Dedifferentiated amniotic fluid mesenchymal stem cell (primary cell): ENCODE data around the gene MSMO1.
"Not testable (repeated sequence)": the region's sequence is repeated elsewhere in the genome, so short reads cannot be mapped to it uniquely, and the experiment has no call there.

ENCODE experiments used
- DNase-seq: peaks from one replicate; pipeline ENCODE4 v3.0.0-alpha.2; 2016; ENCODE audit errors: extremely low spot score

Gene MSMO1

GRCh38 chr4:165324236-165324917 is 3.1 kb upstream of the MSMO1 start:
- no peak for DNase-seq

DNA sequence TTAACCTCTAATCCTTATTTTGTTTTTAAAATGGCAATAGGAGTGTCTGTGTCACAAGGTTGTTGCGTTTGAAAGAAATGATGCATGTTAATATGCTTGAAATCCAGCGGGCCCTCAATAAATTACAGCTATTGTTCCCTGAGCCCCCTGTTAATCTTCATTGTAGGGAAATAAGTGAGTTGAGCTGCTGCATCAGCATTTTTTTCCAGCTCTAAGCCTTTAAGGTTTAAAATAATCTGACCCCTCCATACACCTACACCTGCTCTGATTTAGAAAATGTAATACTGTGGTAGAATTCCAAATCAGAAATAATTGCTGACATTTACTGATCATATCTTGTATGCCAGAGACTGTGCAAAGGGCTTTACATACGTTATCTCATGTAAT is 2.6 kb upstream of the MSMO1 start:
- DNase-seq, result no peak

DNA sequence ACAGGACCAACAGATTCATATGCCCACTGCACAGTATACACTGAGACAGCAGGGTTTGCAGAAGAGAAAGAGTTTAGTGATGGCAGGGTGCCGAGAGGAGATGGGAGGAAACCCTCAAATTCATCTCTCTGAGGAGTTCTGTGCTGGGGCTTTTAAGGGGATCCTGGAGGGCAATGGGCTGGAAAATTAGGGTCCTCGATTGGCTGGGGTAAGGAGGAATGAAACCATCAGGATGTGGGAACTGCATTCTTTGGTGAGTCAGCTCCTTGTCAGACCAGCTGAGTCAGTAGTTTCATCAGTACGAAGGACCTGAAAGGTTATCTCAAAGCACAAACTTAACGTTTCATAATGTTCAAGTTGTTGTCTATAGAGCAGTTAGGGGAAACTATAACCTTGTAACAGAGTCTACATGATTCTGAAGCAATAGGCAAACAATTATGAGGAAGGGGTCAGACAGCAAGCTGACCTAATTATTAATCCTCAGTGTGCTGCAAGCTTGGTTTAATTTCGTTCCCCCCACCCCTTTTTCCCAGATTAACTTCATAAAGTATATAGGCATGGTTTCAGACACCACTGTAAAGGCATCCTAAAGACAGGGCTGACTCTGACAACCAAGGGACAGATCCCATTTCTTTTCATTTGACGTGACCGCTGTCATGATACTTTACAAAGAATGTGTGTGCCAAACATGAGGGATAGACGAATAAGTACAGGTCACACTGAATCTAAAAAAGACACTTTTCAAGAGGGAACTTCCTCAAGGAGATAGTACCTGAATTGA is 1.5 kb upstream of the MSMO1 start:
- no peak for DNase-seq

GRCh38 chr4:165326831-165327210 is 648 bp upstream of the MSMO1 start:
- no peak for DNase-seq

DNA sequence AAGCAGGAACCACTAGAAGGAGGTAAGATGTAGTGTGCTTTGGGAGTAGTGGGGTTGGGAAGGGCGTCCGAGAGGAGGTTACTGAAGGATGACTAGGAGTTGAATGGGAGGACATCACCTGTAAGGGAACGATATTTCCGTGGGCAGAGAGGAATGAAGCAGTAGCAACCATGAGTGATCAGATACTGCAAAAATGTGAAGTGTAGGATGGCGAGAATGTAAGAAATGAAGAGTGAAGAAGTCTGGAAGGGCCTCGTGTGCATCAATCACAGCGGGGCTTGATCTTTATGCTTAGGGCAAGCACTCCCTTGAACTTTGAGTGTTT is 594 bp downstream of the MSMO1 start:
- no peak for DNase-seq

GRCh38 chr4:165328708-165329107 is 1.2 kb downstream of the MSMO1 start:
- no peak for DNase-seq

- no peak for DNase-seq
Measured at GRCh38 chr4:165330071-165330470, 2.6 kb downstream of the MSMO1 start.

DNA sequence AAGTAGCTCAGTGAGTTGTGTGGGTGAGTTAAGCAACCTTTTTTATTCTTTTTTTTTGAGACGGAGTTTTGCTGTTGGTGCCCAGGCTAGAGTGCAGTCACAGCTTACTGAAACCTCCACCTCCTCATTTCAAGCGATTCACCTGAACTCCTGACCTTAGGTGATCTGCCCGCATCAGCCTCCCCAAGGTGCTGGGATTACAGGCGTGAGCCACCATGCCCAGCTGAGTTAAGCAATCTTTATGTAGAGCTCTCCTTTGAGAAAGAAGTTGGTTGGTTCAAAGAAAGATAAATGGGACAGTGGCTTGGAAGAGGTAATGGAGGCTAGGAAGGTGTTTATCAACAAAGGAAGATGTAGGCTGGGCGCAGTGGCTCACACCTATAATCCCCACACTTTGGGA is 3.2 kb downstream of the MSMO1 start:
- no peak for DNase-seq

GRCh38 chr4:165331359-165331758 is 3.9 kb downstream of the MSMO1 start:
- no peak for DNase-seq

DNA sequence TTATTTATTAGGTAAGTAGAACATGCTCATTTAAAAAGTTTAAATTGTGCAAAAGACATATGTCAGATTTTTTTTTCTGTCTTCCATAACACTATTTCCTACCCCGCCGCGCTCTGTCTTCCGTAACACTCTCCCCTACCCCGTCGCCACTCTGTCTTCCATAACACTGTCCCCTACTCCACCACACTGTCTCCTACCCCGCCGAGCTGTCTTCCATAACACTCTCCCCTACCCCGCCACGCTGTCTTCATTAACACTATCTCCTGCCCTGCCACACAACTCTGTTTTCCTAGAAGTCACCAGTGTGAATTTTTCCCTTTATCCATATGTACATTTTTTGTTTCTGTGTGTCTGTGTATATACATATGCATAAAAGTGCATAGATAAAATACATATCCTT is 4.4 kb downstream of the MSMO1 start:
- no peak for DNase-seq

GRCh38 chr4:165332502-165332901 is 5.0 kb downstream of the MSMO1 start:
- no peak for DNase-seq

GRCh38 chr4:165335163-165335703 is 7.8 kb downstream of the MSMO1 start:
- DNase-seq, result no peak

DNA sequence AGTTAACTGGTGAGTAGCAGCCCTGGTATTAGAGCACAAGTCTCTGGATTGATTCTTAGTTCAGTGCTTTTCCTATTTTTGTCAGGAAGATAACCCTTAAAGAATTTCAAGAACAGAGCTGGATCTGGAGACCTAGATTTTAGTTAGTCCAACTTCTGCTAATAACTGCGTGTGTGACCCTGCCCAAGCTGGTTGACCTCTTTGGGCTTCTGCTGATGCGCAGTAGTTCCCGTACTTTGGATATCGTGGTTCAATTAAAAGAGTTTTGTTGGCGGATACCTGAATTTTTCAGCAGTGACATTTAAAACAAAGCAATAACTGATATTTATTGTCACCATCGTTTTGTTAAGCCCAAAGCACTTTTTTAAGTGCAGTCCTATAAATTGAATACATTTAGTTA is 9.3 kb downstream of the MSMO1 start:
- no peak for DNase-seq

DNA sequence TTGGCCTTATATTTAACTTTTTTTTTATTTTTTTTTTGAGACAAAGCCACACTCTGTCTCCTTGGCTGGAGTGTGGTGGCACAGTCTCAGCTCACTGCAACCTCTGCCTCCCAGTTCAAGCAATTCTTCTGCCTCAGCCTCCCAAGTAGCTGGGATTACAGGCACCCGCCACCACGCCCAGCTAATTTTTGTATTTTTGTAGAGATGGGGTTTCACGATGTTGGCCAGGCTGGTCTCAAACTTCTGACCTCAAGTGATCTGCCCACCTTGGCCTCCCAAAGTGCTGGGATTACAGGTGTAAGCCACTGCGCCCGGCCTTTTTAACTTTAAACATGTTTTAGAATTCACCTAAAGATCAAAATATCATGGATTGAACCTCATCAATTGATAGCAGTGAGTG is 14.9 kb downstream of the MSMO1 start:
- not testable (repeated sequence) for DNase-seq

- DNase-seq, result no peak
Measured at GRCh38 chr4:165343353-165344191, 16.1 kb downstream of the MSMO1 start.

DNA sequence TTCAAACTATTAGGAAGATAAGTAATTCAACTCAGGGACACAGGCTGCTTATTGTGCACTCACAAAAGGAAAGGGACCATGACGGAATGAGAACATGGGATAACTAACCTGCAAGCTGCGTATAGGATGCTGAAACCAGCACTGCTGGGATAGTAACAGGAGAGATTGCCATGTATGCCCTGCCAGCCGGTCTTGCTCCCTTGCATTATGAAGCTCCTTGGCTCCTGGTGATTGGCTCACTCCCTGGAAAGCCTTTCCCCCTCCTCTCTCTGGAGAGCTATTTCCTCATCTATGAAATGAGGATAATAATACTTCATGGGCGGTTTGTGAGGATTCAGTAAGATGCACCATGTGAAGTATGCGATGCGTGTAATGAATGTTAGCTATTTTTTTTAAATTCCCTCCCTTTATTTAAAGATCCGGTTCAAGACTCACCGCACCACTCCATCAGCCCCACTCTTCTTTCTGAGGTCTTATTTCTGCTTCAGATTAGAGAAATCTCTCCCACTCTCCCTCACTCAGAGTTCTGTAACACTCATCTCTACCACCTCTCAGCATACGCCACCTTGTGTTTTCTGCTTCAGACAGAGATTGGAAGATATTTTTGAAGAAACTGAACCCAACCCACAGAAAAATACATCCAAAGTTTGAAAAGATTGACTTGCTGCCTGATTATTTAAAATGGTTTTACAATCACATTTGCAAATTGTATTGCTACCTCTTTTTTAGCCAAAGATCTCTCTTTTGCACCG is 18.4 kb downstream of the MSMO1 start:
- no peak for DNase-seq

DNA sequence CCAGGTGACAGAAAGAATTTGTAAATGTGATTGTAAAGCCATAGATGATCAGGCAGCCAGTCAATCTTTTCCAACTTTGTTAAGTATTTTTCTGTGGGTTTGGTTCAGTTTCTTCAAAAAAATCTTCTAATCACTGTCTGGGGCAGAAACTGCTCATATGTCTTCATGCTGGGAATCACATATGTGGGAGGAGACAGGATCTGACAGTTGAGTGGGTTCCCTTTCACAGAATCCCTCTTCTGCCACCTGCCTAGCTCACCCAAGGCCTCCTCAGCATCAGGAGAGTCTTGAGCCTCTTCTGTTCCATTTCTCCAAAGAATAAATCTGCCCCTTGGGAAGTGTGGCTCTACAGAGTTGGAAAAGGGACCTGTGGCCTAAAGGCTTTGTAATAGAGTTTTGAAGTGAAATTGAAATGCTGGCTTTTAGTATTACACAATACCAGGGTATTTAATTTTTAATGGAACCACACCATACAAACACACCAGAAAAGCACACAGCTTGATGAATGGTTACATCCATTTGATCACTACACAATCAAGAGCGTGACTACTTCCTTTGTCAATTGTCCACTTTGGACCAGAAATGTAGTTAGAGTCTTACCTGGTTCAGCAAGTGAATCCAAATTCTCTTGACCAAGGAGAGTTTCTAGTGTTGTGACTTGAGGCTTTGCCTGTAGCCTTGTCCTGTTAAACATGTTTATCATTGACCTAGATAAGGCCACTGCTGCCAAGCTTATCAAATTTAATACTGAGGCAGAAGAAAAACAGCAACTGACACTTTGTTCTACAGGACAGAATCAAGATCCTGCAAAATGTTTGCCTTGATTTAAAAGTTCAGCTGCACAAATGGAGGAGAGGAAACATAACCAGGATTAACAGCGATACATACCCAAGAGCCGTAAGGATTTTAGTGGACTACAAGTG is 20.4 kb downstream of the MSMO1 start:
- DNase-seq, result no peak

DNA sequence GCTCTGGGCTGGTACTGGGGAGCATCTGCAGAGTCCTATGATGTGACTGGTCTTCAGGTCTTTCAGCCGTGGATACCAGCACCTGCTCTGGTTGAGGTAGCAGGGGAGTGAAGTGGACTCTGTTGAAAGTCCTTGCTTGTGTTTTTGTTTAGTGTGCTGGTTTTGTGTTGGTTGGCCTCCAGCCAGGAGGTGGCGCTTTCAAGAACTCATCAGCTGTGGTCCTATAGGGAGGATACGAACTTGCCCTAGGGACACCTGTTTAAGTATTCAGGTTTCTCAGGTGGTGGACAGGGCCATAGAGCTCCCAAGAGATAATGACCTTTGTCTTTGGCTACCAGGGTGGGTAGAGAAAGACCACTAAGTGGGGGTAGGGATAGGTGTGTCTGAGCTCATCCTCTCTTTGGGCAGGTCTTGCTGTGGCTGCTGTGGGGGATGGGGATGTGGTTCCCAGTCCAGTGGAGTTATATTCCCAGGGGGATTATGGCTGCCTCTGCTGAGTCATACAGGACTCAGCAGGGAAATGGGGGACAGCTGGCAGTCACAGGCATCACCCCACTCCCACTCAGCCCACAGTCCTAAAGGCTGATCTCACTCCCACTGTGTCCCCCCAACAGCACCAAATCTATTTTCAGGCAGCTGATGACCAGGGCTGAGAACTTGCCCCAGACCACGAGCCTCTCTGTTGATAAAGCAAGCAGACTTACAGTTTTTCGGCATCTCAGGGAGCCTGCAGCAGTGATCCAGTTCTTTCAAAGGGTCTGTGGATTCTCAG is 24.1 kb downstream of the MSMO1 start:
- no peak for DNase-seq

DNA sequence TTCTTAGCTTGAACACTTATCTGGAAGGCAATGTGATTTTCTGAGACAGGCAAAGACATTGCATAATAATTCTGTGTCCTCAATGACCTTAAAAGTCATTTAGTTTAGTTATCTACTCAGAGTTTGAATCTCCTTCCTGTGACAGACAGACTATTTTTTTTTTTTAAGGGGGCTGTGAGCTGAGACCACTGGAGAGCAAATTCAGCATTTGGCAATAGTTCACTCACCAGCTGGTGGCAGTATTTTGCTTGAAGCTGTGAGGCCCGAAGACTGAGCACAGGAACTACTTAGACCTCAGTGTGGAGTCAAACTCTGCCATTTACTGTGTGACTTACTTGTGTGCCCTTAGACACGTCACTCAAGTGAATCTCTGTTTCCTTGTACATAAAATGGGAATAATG is 28.4 kb downstream of the MSMO1 start:
- peak; percentile 59 for DNase-seq

DNA sequence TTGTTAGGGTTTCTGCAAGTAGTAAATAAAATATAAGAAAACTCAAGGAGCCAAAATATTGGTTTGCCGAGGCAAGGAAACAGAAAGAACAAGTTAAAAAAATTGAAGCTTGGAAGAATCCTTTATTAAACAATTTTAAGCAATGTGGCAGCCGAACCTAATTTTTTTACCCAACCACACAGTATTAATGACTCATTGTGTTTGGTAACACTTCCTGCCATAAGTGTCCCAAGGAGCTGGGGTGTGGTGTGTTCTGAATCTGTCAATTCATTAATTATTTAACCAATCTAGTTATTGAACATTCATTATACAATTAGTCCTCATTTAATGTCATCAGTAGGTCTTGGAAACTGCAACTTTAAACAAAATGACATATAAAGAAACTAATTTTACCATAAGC is 32.0 kb downstream of the MSMO1 start:
- no peak for DNase-seq
